Memory B cell (primary cell): Measurements from ENCODE around the gene HSPB6.

Experiments used
- ATAC-seq: fragments of 150-1000 bp; cut with Tn5 transposase; 2 replicates; pipeline ENCODE4 v1.10.0; 2021; ENCODE audit warnings: low read depth, mild to moderate bottlenecking, moderate library complexity
- DNase-seq, 2 donors: peaks; one replicate each; pipeline ENCODE4 v3.0.0; 2022; ENCODE audit warnings: low spot score in 2 of 2
- H3K27ac Mint-ChIP-seq: one replicate; pipeline ENCODE4 v1.8.0; 2022; ENCODE audit warnings: mild to moderate bottlenecking, moderate library complexity, mixed read lengths
- H3K27me3 Mint-ChIP-seq: one replicate; pipeline ENCODE4 v1.8.0; 2022; ENCODE audit warnings: mixed read lengths
- H3K36me3 Mint-ChIP-seq: one replicate; pipeline ENCODE4 v1.8.0; 2022; ENCODE audit warnings: mild to moderate bottlenecking, mixed read lengths
- H3K4me1 Mint-ChIP-seq: one replicate; pipeline ENCODE4 v1.8.0; 2022; ENCODE audit warnings: mixed read lengths
- H3K4me3 Mint-ChIP-seq: one replicate; pipeline ENCODE4 v1.8.0; 2022; ENCODE audit warnings: mild to moderate bottlenecking, moderate library complexity, mixed read lengths
- H3K9me3 Mint-ChIP-seq: one replicate; pipeline ENCODE4 v1.8.0; 2022; ENCODE audit warnings: mixed read lengths

The HSPB6 gene

GRCh38 chr19:35750167-35750566 lies 6.7 kb downstream of the HSPB6 start:
- DNase-seq (no peak), ATAC-seq (no peak)
- Mint-ChIP-seq H3K27ac (no peak overlapping the region), H3K9me3 (no peaks in the 10 kb centered on the region), H3K4me1 (peaks cover 26% of the 10 kb centered on the region), H3K4me3 (peak overlapping the region; percentile 51), H3K27me3 (peaks cover 7% of the 10 kb centered on the region), H3K36me3 (peaks cover 19% of the 10 kb centered on the region)

- H3K27ac Mint-ChIP-seq, result peak within 1 kb of the TSS; percentile 90
- DNase-seq (peak; percentile 97), ATAC-seq (peak; percentile 68)
- H3K4me1 Mint-ChIP-seq, result peaks cover 23% of the 10 kb centered on the region
- H3K36me3 Mint-ChIP-seq, result peaks cover 6% of the 10 kb centered on the region
- no peaks in the 10 kb centered on the region for H3K9me3 Mint-ChIP-seq
- H3K27me3 Mint-ChIP-seq, result no peaks in the 10 kb centered on the region
- H3K4me3 Mint-ChIP-seq, result peak within 1 kb of the TSS; percentile 96
These were observed 8.5 kb downstream of the HSPB6 start, which contains the start of gene LIN37 for GRCh38 chr19:35748106-35749020. Gene LIN37 (plus strand): TSS chr19:35748576. CDS start chr19:35748725, 149 bp downstream.

GRCh38 chr19:35746531-35746930 lies 10.3 kb downstream of the HSPB6 start:
- H3K36me3 Mint-ChIP-seq, result peaks cover 6% of the 10 kb centered on the region
- peak overlapping the region; percentile 98 for H3K27ac Mint-ChIP-seq
- DNase-seq, result no peak
- ATAC-seq, result no peak
- peak overlapping the region; percentile 96 for H3K4me3 Mint-ChIP-seq
- peaks cover 29% of the 10 kb centered on the region for H3K4me1 Mint-ChIP-seq
- H3K27me3 Mint-ChIP-seq, result no peaks in the 10 kb centered on the region
- H3K9me3 Mint-ChIP-seq, result no peaks in the 10 kb centered on the region

- Mint-ChIP-seq H3K27me3 (no peaks in the 10 kb centered on the region), H3K36me3 (peaks cover 6% of the 10 kb centered on the region), H3K4me1 (peaks cover 29% of the 10 kb centered on the region), H3K27ac (peak overlapping the region; percentile 98), H3K4me3 (peak overlapping the region; percentile 96), H3K9me3 (no peaks in the 10 kb centered on the region)
- ATAC-seq, result no peak
- DNase-seq, result no peak
These were observed 10.8 kb downstream of the HSPB6 start for GRCh38 chr19:35746087-35746462.

- DNase-seq (peak; percentile 81 to 94), ATAC-seq (peak; percentile 53)
- Mint-ChIP-seq H3K9me3 (no peaks in the 10 kb centered on the region), H3K27me3 (no peaks in the 10 kb centered on the region), H3K4me1 (peaks cover 31% of the 10 kb centered on the region), H3K4me3 (peak within 1 kb of the TSS; percentile 96), H3K27ac (peak within 1 kb of the TSS; percentile 98), H3K36me3 (peaks cover 6% of the 10 kb centered on the region)
These were observed 11.3 kb downstream of the HSPB6 start, which contains the start of the genes PSENEN and U2AF1L4 for GRCh38 chr19:35745328-35746086. Gene PSENEN (plus strand): TSS chr19:35745651. CDS start chr19:35745931, 280 bp downstream. Gene U2AF1L4 (minus strand): TSS chr19:35745418. CDS start chr19:35745391, 27 bp downstream.

- peaks cover 5% of the 10 kb centered on the region for H3K36me3 Mint-ChIP-seq
These were observed 12.2 kb downstream of the HSPB6 start for GRCh38 chr19:35744430-35745327.

GRCh38 chr19:35743640-35744429 lies 13.0 kb downstream of the HSPB6 start:
- ATAC-seq, result no peak
- peak overlapping the region; percentile 98 for H3K27ac Mint-ChIP-seq
- no peaks in the 10 kb centered on the region for H3K27me3 Mint-ChIP-seq
- H3K9me3 Mint-ChIP-seq, result no peaks in the 10 kb centered on the region
- peaks cover 5% of the 10 kb centered on the region for H3K36me3 Mint-ChIP-seq
- H3K4me3 Mint-ChIP-seq, result peak overlapping the region; percentile 96
- H3K4me1 Mint-ChIP-seq, result peaks cover 26% of the 10 kb centered on the region
- no peak for DNase-seq

More at GRCh38 chr19:35744430-35745327, 12.2 kb downstream of the HSPB6 start:
- peak overlapping the region; percentile 96 for H3K4me3 Mint-ChIP-seq
- no peaks in the 10 kb centered on the region for H3K9me3 Mint-ChIP-seq
- ATAC-seq, result peak; percentile 56
- peaks cover 26% of the 10 kb centered on the region for H3K4me1 Mint-ChIP-seq
- H3K27ac Mint-ChIP-seq, result peak overlapping the region; percentile 98
- H3K27me3 Mint-ChIP-seq, result no peaks in the 10 kb centered on the region
- DNase-seq, result peak; percentile 89 to 90

- Mint-ChIP-seq H3K36me3 (peaks cover 7% of the 10 kb centered on the region), H3K27me3 (no peaks in the 10 kb centered on the region), H3K4me3 (peak within 1 kb of the TSS; percentile 98), H3K4me1 (peaks cover 22% of the 10 kb centered on the region), H3K9me3 (no peaks in the 10 kb centered on the region), H3K27ac (peak within 1 kb of the TSS; percentile 99)
- DNase-seq, result peak; percentile 63 to 79
- peak; percentile 27 for ATAC-seq
These were observed 14.6 kb downstream of the HSPB6 start, which contains the start of gene IGFLR1 for GRCh38 chr19:35742121-35742724. Gene IGFLR1 (minus strand): TSS chr19:35742452. CDS start chr19:35741180, 1,272 bp downstream.

- H3K4me1 Mint-ChIP-seq, result peaks cover 30% of the 10 kb centered on the region
- no peak for ATAC-seq
- H3K4me3 Mint-ChIP-seq, result peak overlapping the region; percentile 98
- H3K27me3 Mint-ChIP-seq, result no peaks in the 10 kb centered on the region
- DNase-seq, result no peak
- peaks cover 11% of the 10 kb centered on the region for H3K36me3 Mint-ChIP-seq
- H3K9me3 Mint-ChIP-seq, result no peaks in the 10 kb centered on the region
- H3K27ac Mint-ChIP-seq, result peak overlapping the region; percentile 85
These were observed 15.7 kb downstream of the HSPB6 start for GRCh38 chr19:35741203-35741515.

- H3K27ac Mint-ChIP-seq, result peak overlapping the region; percentile 85
- DNase-seq, result peak; percentile 83 to 91
- H3K4me1 Mint-ChIP-seq, result peaks cover 28% of the 10 kb centered on the region
- no peaks in the 10 kb centered on the region for H3K27me3 Mint-ChIP-seq
- H3K4me3 Mint-ChIP-seq, result peak overlapping the region; percentile 95
- no peaks in the 10 kb centered on the region for H3K9me3 Mint-ChIP-seq
- H3K36me3 Mint-ChIP-seq, result peaks cover 12% of the 10 kb centered on the region
- ATAC-seq, result peak; percentile 59
These were observed 16.2 kb downstream of the HSPB6 start for GRCh38 chr19:35740423-35741202.

GRCh38 chr19:35740108-35740422 lies 16.8 kb downstream of the HSPB6 start:
- Mint-ChIP-seq H3K36me3 (peaks cover 15% of the 10 kb centered on the region), H3K9me3 (no peaks in the 10 kb centered on the region), H3K27ac (peak overlapping the region; percentile 85)

More at GRCh38 chr19:35740108-35740422, 16.8 kb downstream of the HSPB6 start:
- Mint-ChIP-seq H3K4me1 (peaks cover 28% of the 10 kb centered on the region), H3K4me3 (peak overlapping the region; percentile 95), H3K27me3 (no peaks in the 10 kb centered on the region)
- ATAC-seq (peak; percentile 3), DNase-seq (no peak)
